HepG2 (cell line): ENCODE measurements around the gene TBC1D5. TPM values are rescaled to one million over a fixed set of nuclear protein-coding genes. Genes with fewer than 3 reads are reported as not detected.
"Not testable (repeated sequence)": the region's sequence is repeated elsewhere in the genome, so short reads cannot be mapped to it uniquely, and the experiment has no call there.

Source experiments
- ATAC-seq: fragments of 200-7000 bp; cut with Tn5 transposase; 3 replicates; pipeline ENCODE4 v1.9.1; 2020; ENCODE audit warnings: mild to moderate bottlenecking, moderate library complexity
- BruUV-seq: library from RNA; stranded (reverse); fragments of 400-500 nt; replicated peaks from 2 replicates; lab custom pipeline; 2021; lab: Mats Ljungman, UMichigan
- CTCF ChIA-PET: fragments of 300-600 bp; formaldehyde crosslinking; extraction: SDS; loops from one replicate; lab custom pipeline; 2021; ENCODE audit warnings: low total read pairs, inconsistent platforms, low intra/inter-chr PET ratio; lab: Yijun Ruan, JAX
- POLR2A ChIA-PET: fragments of 350-600 bp; sonication (Branson Sonifier 250); formaldehyde crosslinking; loops from one replicate; lab custom pipeline; 2020; ENCODE audit warnings: antibody characterized with exemption, inconsistent platforms; lab: Yijun Ruan, JAX
- DNase-seq: peaks from one replicate; pipeline ENCODE4 v3.0.0-alpha.2; 2015; ENCODE audit warnings: low spot score
- FAIRE-seq: peaks from 3 replicates; lab custom pipeline; 2011; peaks lifted over from hg19 to GRCh38; lab: Jason Lieb, UNC
- H2AFZ ChIP-seq: one replicate; pipeline ENCODE4 v1.6.1; 2011; ENCODE audit warnings: low read length, inconsistent platforms
- H3K27ac ChIP-seq: fragments of 300-600 bp; 3 replicates; pipeline ENCODE4 v1.8.0; 2011; ENCODE audit warnings: mixed run types, mild to moderate bottlenecking, mixed read lengths, low read length, inconsistent platforms; ENCODE audit not compliant: insufficient read depth; ENCODE audit errors: extremely low read length
- H3K27me3 ChIP-seq, 2 experiments: fragments of 200-600 bp in 1 of 2; 2 replicates in 1 of 2; 3 replicates in 1 of 2; pipeline versions ENCODE4 v1.6.0 to v1.8.0; 2011; ENCODE audit warnings: low read length in 2 of 2, mild to moderate bottlenecking in 2 of 2, moderate library complexity in 2 of 2, inconsistent platforms in 1 of 2; ENCODE audit not compliant: insufficient read depth in 2 of 2, control insufficient read depth in 1 of 2
- H3K36me3 ChIP-seq, 2 experiments: fragments of 200-600 bp in 1 of 2; replicated peaks in 1 of 2; 2 replicates in 1 of 2; 3 replicates in 1 of 2; pipeline versions ENCODE4 v1.5.1 to v1.8.0; 2011; ENCODE audit warnings: low read length in 2 of 2, inconsistent platforms in 1 of 2; ENCODE audit not compliant: insufficient read depth in 2 of 2, control insufficient read depth in 1 of 2
- H3K4me1 ChIP-seq: 2 replicates; pipeline ENCODE4 v1.5.1; 2012; ENCODE audit warnings: low read length, inconsistent platforms; ENCODE audit not compliant: insufficient read depth
- H3K4me2 ChIP-seq: 2 replicates; pipeline ENCODE4 v1.6.0; 2011; ENCODE audit warnings: low read depth, low read length, inconsistent platforms
- H3K4me3 ChIP-seq, 3 experiments: fragments of 200-600 bp in 1 of 3; sonication (generic), shearing (Covaris generic) in 1 of 3; replicated peaks in 1 of 3; 2 replicates each; pipeline ENCODE4 v1.5.1; 2011 to 2016; ENCODE audit warnings: low read length in 3 of 3, inconsistent platforms in 2 of 3, low read depth in 2 of 3, mild to moderate bottlenecking in 2 of 3, control low read depth in 1 of 3, mixed read lengths in 1 of 3; ENCODE audit not compliant: insufficient read depth in 1 of 3
- H3K79me2 ChIP-seq: one replicate; pipeline ENCODE4 v1.6.1; 2011; ENCODE audit warnings: low read length, inconsistent platforms; ENCODE audit not compliant: insufficient read depth
- H3K9ac ChIP-seq: 2 replicates; pipeline ENCODE4 v1.6.0; 2011; ENCODE audit warnings: mild to moderate bottlenecking, low read depth, low read length, inconsistent platforms; ENCODE audit not compliant: insufficient read depth
- H3K9me3 ChIP-seq: 2 replicates; pipeline ENCODE4 v1.5.1; 2012; ENCODE audit warnings: mild to moderate bottlenecking, low read length
- H4K20me1 ChIP-seq: 2 replicates; pipeline ENCODE4 v1.6.0; 2011; ENCODE audit warnings: inconsistent platforms, mild to moderate bottlenecking, low read length, moderate library complexity; ENCODE audit not compliant: insufficient read depth
- IRF2 ChIP-seq: IDR thresholded peaks from 2 replicates; pipeline ENCODE4 v1.6.1; 2018; ENCODE audit warnings: missing genetic modification reagents, missing compliant biosample characterization
- STAG1 ChIP-seq: sonication (generic); formaldehyde crosslinking; IDR thresholded peaks from 2 replicates; pipeline ENCODE4 v1.4.0; 2020; ENCODE audit warnings: missing genetic modification reagents
- ZMYM4 ChIP-seq: sonication (generic); formaldehyde crosslinking; IDR thresholded peaks from 2 replicates; pipeline ENCODE4 v1.8.1; 2023; ENCODE audit warnings: mild to moderate bottlenecking, missing genetic modification reagents
- whole genome bisulfite sequencing: methylation state at CpG from one replicate; pipeline ENCODE4 v1.1.6; 2017; ENCODE audit warnings: low lambda C conversion rate; 5-methylcytosine and 5-hydroxymethylcytosine counted together
- in situ Hi-C: cut with HindIII; loops from 2 replicates; pipeline ENCODE4 v1.10.0; 2017; ENCODE audit warnings: low pct_unique_long_range_greater_than_20kb; ENCODE audit not compliant: extremely low pct_ligation_motif_present
- intact Hi-C: fragments of 100-400 bp; cut with micrococcal nuclease; formaldehyde crosslinking; loops from one replicate; pipeline ENCODE4 v1.10.0; 2022; ENCODE audit not compliant: unreplicated experiment
- polyA plus RNA-seq, 8 experiments: library from polyadenylated mRNA; depleted of rRNA in 3 of 8; stranded (reverse) in 7 of 8; unstranded in 1 of 8; fragments of >200 nt; fragmentation: Illumina TruSeq in 4 of 8; extraction: Trizol in 4 of 8; gene quantifications; 2 replicates each; pipeline versions ENCODE4 v1.2.1 to v1.2.3, GENCODE V29; 2011 to 2016; ENCODE audit warnings: low read depth in 4 of 8, missing spikeins in 1 of 8, mixed read lengths in 1 of 8; ENCODE audit not compliant: insufficient read depth in 1 of 8
- total RNA-seq, 5 experiments: library from RNA; depleted of rRNA; stranded (reverse); fragments of >200 nt; fragmentation: Illumina TruSeq; extraction: Trizol; gene quantifications; 2 replicates each; pipeline ENCODE4 v1.2.3, GENCODE V29; 2016; ENCODE audit warnings: low read depth in 1 of 5
- TF ChIP-seq, protein P1 (sequence below): sonication (generic); formaldehyde crosslinking; IDR thresholded peaks from 2 replicates; pipeline ENCODE4 v1.4.0; 2020; ENCODE audit warnings: missing genetic modification reagents, mild to moderate bottlenecking, borderline replicate concordance

TBC1D5 gene
- total and polyA plus RNA-seq, 2 of the 13 experiments (the other 11 are each of a cell fraction or from before 2014, with no cell fraction given), result 19.2 to 33.3 TPM

DNA sequence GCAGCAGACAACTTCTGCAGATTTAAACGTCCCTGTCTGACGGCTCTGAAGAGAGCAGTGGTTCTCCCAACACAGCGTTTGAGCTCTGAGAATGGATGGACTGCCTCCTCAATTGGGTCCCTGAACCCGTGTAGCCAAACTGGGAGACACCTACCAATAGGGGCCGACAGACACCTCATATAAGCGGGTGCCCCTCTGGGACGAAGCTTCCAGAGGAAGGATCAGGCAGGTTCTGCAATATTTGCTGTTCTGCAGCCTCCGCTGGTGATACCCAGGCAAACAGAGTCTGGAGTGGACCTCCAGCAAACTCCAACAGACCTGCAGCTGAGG lies 48.8 kb downstream of the TBC1D5 start:
- H3K4me3 ChIP-seq, H4K20me1 ChIP-seq, H3K9ac ChIP-seq, H3K27me3 ChIP-seq, FAIRE-seq, DNase-seq, H3K27ac ChIP-seq, H2AFZ ChIP-seq, in situ Hi-C loops, BruUV-seq, H3K4me2 ChIP-seq, H3K36me3 ChIP-seq, H3K79me2 ChIP-seq, ATAC-seq, H3K9me3 ChIP-seq, CTCF ChIA-PET: not testable (repeated sequence)
- intact Hi-C loops, result loop anchor here (2.0 kb wide), 1 partner anchor 145 kb away; no protein-coding TSS in a partner anchor
- peaks cover 18% of the 10 kb centered on the region for H3K4me1 ChIP-seq
- 69% methylated on average over 5 of the region's 8 CpGs for WGBS
- TF ChIP-seq IRF2 (CRISPR knock-in tag) (0 out of 2 replicates have a peak, but pooled peaks have one; percentile 9), ZMYM4 (CRISPR knock-in tag) (peak; percentile 6; the same call in 1 of the 2 replicates), STAG1 (peak; percentile 30; the same call in 1 of the 2 replicates)
- TF ChIP-seq, protein P1, sequence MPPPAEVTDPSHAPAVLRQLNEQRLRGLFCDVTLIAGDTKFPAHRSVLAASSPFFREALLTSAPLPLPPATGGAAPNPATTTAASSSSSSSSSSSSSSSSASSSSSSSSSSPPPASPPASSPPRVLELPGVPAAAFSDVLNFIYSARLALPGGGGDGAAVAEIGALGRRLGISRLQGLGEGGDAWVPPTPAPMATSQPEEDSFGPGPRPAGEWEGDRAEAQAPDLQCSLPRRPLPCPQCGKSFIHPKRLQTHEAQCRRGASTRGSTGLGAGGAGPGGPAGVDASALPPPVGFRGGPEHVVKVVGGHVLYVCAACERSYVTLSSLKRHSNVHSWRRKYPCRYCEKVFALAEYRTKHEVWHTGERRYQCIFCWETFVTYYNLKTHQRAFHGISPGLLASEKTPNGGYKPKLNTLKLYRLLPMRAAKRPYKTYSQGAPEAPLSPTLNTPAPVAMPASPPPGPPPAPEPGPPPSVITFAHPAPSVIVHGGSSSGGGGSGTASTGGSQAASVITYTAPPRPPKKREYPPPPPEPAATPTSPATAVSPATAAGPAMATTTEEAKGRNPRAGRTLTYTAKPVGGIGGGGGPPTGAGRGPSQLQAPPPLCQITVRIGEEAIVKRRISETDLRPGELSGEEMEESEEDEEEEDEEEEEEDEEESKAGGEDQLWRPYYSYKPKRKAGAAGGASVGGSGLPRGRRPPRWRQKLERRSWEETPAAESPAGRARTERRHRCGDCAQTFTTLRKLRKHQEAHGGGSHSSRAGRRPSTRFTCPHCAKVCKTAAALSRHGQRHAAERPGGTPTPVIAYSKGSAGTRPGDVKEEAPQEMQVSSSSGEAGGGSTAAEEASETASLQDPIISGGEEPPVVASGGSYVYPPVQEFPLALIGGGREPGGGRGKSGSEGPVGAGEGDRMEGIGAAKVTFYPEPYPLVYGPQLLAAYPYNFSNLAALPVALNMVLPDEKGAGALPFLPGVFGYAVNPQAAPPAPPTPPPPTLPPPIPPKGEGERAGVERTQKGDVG (CRISPR knock-in tag), result 0 out of 2 replicates have a peak, but pooled peaks have one; percentile 4
- POLR2A ChIA-PET, result interaction anchor here (1.0 to 1.6 kb wide), 2 partner anchors 47 to 49 kb away, joined by 3 to 9 read pairs; partner anchors contain the start of gene TBC1D5
